K562 (cell line): ENCODE measurements around the gene DISC1. TPM values are rescaled to one million over a fixed set of nuclear protein-coding genes. Genes with fewer than 3 reads are reported as not detected.
A peak's percentile ranks its signal among the peaks of the same experiment; 100 is the strongest.

Experiments used
- CHD4 ChIP-seq: fragments of 200-600 bp; sonication (generic); IDR thresholded peaks from 3 replicates; pipeline ENCODE4 v1.6.1; 2012; ENCODE audit warnings: low read depth, mild to moderate bottlenecking, mixed read lengths, low read length, inconsistent platforms; ENCODE audit not compliant: insufficient read depth, insufficient replicate concordance, poor library complexity, severe bottlenecking
- CREB1 ChIP-seq, 2 experiments: sonication (generic) in 1 of 2; formaldehyde crosslinking in 1 of 2; IDR thresholded peaks; 2 replicates each; pipeline versions ENCODE4 v1.6.1 to v1.8.0; 2012 to 2022; ENCODE audit warnings: inconsistent platforms in 1 of 2, mild to moderate bottlenecking in 1 of 2, missing genetic modification reagents in 1 of 2, moderate library complexity in 1 of 2
- ERF ChIP-seq: fragments of 450-650 bp; formaldehyde crosslinking; IDR thresholded peaks from 2 replicates; pipeline ENCODE4 v1.4.0; 2020; ENCODE audit warnings: mild to moderate bottlenecking, mixed read lengths
- MYBL2 ChIP-seq, 2 experiments: fragments of 450-650 bp in 1 of 2; sonication (generic) in 1 of 2; formaldehyde crosslinking in 1 of 2; IDR thresholded peaks; 2 replicates each; pipeline versions ENCODE4 v1.6.1 to v1.8.1; 2017 to 2022; ENCODE audit warnings: borderline replicate concordance in 1 of 2, inconsistent platforms in 1 of 2, low read depth in 1 of 2, mild to moderate bottlenecking in 1 of 2, missing genetic modification reagents in 1 of 2, moderate library complexity in 1 of 2
- PHB ChIP-seq: fragments of 250-450 bp; sonication (Bioruptor Pico); IDR thresholded peaks from 2 replicates; pipeline ENCODE4 v1.5.0; 2021
- SETDB1 ChIP-seq: IDR thresholded peaks from one replicate; pipeline ENCODE4 v1.6.1; 2012; ENCODE audit warnings: low read length, control low read depth, inconsistent platforms
- TAF1 ChIP-seq: IDR thresholded peaks from 2 replicates; pipeline ENCODE4 v1.6.1; 2011; ENCODE audit warnings: mild to moderate bottlenecking, low read length, moderate library complexity; ENCODE audit not compliant: insufficient read depth, control insufficient read depth, severe bottlenecking; ENCODE audit errors: extremely low read depth
- ZEB2 ChIP-seq: fragments of 450-650 bp; IDR thresholded peaks from 2 replicates; pipeline ENCODE4 v1.6.1; 2016
- ZNF79 ChIP-seq: fragments of 250-450 bp; sonication (Bioruptor Pico); IDR thresholded peaks from 2 replicates; pipeline ENCODE4 v1.4.0; 2020; ENCODE audit warnings: low read depth, mild to moderate bottlenecking, moderate library complexity
- ZSCAN32 ChIP-seq: fragments of 450-650 bp; formaldehyde crosslinking; IDR thresholded peaks from 2 replicates; pipeline ENCODE4 v1.4.0; 2020; ENCODE audit warnings: mild to moderate bottlenecking, moderate library complexity
- polyA plus RNA-seq, 8 experiments: library from polyadenylated mRNA; depleted of rRNA in 4 of 8; stranded (reverse) in 5 of 8; unstranded in 3 of 8; fragments of >200 nt; fragmentation: Nextera tagmentation in 2 of 8; fragmentation: Illumina TruSeq in 1 of 8; extraction: Ambion mirVana in 2 of 8; extraction: Trizol in 1 of 8; gene quantifications; 2 replicates each; pipeline versions ENCODE4 v1.2.1 to v1.2.3, GENCODE V29; 2011 to 2014; ENCODE audit warnings: inconsistent platforms in 1 of 8, missing spikeins in 1 of 8
- total RNA-seq, 7 experiments: library from RNA; depleted of rRNA in 6 of 7; stranded (reverse); fragments of >200 nt in 6 of 7; fragmentation: Illumina TruSeq in 2 of 7; extraction: Trizol in 2 of 7; gene quantifications; 2 replicates each; pipeline versions ENCODE4 v1.2.1 to v1.2.3, GENCODE V29; 2011 to 2021; ENCODE audit warnings: low replicate concordance in 1 of 7
- TF ChIP-seq, protein P1 (sequence below), 2 experiments: fragments of 450-650 bp in 1 of 2; sonication (generic) in 1 of 2; formaldehyde crosslinking in 1 of 2; IDR thresholded peaks; 2 replicates each; pipeline versions ENCODE4 v1.7.1 to v1.9.0; 2016 to 2022; ENCODE audit warnings: inconsistent platforms in 1 of 2, mild to moderate bottlenecking in 1 of 2, missing genetic modification reagents in 1 of 2

The DISC1 gene
- total and polyA plus RNA-seq, 9 of the 15 experiments (the other 6 are each of a cell fraction or from before 2014, with no cell fraction given), result 0.01 to 0.11 (median 0.08) TPM; not detected in 1

DNA sequence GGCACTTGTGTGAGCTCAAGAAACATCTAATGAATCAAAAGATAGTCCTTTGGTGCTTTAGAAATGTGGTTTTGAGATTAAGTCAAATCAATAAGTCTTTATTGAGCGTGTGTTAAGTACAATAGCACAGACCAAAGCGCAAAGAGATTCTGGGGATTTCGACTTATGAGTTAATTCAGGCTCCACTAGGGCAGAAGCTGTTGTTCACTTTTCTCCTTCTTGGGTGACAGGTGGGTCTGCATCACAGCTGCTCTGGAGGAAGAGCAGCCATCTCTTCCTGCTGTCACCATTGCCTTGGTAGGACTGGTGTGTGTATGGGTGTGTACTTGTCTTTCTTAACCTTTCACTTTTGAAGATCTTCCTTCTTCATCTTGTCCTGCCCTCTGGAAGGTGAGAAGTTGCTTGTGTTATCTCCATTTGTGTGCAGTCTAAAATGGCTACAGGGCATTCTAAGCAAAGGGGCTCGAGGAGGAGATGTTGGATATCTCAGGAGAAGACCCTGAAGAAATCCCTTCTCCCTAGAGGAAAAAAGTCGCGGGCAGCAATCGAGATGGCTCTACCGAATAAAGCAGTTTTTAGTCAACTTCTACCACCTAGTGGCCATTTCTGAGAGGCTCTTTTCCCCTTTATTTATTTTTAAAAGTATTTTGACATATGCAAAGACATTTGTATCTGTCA, 22.9 kb upstream of the DISC1 start (continued):
- TF ChIP-seq, protein P1, sequence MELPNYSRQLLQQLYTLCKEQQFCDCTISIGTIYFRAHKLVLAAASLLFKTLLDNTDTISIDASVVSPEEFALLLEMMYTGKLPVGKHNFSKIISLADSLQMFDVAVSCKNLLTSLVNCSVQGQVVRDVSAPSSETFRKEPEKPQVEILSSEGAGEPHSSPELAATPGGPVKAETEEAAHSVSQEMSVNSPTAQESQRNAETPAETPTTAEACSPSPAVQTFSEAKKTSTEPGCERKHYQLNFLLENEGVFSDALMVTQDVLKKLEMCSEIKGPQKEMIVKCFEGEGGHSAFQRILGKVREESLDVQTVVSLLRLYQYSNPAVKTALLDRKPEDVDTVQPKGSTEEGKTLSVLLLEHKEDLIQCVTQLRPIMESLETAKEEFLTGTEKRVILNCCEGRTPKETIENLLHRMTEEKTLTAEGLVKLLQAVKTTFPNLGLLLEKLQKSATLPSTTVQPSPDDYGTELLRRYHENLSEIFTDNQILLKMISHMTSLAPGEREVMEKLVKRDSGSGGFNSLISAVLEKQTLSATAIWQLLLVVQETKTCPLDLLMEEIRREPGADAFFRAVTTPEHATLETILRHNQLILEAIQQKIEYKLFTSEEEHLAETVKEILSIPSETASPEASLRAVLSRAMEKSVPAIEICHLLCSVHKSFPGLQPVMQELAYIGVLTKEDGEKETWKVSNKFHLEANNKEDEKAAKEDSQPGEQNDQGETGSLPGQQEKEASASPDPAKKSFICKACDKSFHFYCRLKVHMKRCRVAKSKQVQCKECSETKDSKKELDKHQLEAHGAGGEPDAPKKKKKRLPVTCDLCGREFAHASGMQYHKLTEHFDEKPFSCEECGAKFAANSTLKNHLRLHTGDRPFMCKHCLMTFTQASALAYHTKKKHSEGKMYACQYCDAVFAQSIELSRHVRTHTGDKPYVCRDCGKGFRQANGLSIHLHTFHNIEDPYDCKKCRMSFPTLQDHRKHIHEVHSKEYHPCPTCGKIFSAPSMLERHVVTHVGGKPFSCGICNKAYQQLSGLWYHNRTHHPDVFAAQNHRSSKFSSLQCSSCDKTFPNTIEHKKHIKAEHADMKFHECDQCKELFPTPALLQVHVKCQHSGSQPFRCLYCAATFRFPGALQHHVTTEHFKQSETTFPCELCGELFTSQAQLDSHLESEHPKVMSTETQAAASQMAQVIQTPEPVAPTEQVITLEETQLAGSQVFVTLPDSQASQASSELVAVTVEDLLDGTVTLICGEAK (IDR thresholded peaks at IDR 0.05), result peak; percentile 83
- TF ChIP-seq, protein P1 (CRISPR knock-in tag; IDR thresholded peaks at IDR 0.05), result no peak
- TF ChIP-seq ZSCAN32, result no peak
- TF ChIP-seq CREB1 (IDR thresholded peaks at IDR 0.05), result no peak
- TF ChIP-seq CREB1 (CRISPR knock-in tag; IDR thresholded peaks at IDR 0.05), result no peak
- TF ChIP-seq ZNF79 (CRISPR knock-in tag), result 0 out of 2 replicates have a peak, but pooled peaks have one; percentile 21
- no peak for TF ChIP-seq CHD4
- no peak for TF ChIP-seq PHB (CRISPR knock-in tag)
- no peak for TF ChIP-seq ERF (CRISPR knock-in tag)
- no peak for TF ChIP-seq TAF1
- TF ChIP-seq MYBL2 (IDR thresholded peaks at IDR 0.05; ENCODE audit: low read depth), result no peak
- TF ChIP-seq MYBL2 (CRISPR knock-in tag; IDR thresholded peaks at IDR 0.05; ENCODE audit: borderline replicate concordance), result no peak
- TF ChIP-seq SETDB1, result no peak
- TF ChIP-seq ZEB2, result 0 out of 2 replicates have a peak, but pooled peaks have one; percentile 34
